A673 (cell line): ENCODE measurements around the gene PHF14. TPM values are rescaled to one million over a fixed set of nuclear protein-coding genes. Genes with fewer than 3 reads are reported as not detected.

Experiments used
- BruUV-seq: library from RNA; stranded (reverse); fragments of 400-500 nt; replicated peaks from 2 replicates; lab custom pipeline; 2021; lab: Mats Ljungman, UMichigan
- CTCF ChIA-PET: fragments of 300-600 bp; sonication (Branson Sonifier 250); formaldehyde crosslinking; loops from one replicate; lab custom pipeline; 2022; ENCODE audit warnings: antibody characterized with exemption; lab: Charles Lee
- POLR2A ChIA-PET: fragments of 300-600 bp; sonication (Branson Sonifier 250); formaldehyde crosslinking; loops from one replicate; lab custom pipeline; 2022; ENCODE audit warnings: antibody characterized with exemption; ENCODE audit not compliant: low non-redundant PET; lab: Charles Lee
- DNase-seq: peaks from one replicate; pipeline ENCODE4 v3.0.0-alpha.2; 2015; ENCODE audit warnings: low spot score
- H3K27ac ChIP-seq: fragments of 200-600 bp; sonication (generic); 2 replicates; pipeline ENCODE4 v1.5.1; 2016; ENCODE audit warnings: mixed run types, low read depth, mild to moderate bottlenecking, mixed read lengths, antibody characterized with exemption, low read length; ENCODE audit not compliant: poor library complexity, severe bottlenecking
- H3K27me3 ChIP-seq: fragments of 200-600 bp; sonication (generic); replicated peaks from 2 replicates; pipeline ENCODE4 v1.6.1; 2017; ENCODE audit warnings: mixed run types, low read depth, mild to moderate bottlenecking, mixed read lengths, antibody characterized with exemption, low read length; ENCODE audit not compliant: insufficient read depth, poor library complexity
- H3K36me3 ChIP-seq: fragments of 200-600 bp; sonication (generic); 2 replicates; pipeline ENCODE4 v1.6.1; 2016; ENCODE audit warnings: mixed run types, mild to moderate bottlenecking, mixed read lengths, antibody characterized with exemption, low read length; ENCODE audit not compliant: insufficient read depth, poor library complexity, severe bottlenecking
- H3K4me1 ChIP-seq: fragments of 200-600 bp; sonication (generic); 2 replicates; pipeline ENCODE4 v1.6.1; 2017; ENCODE audit warnings: mixed run types, mild to moderate bottlenecking, mixed read lengths, antibody characterized with exemption, low read length; ENCODE audit not compliant: insufficient read depth, poor library complexity, severe bottlenecking
- H3K4me3 ChIP-seq: fragments of 200-600 bp; sonication (generic); 2 replicates; pipeline ENCODE4 v1.5.1; 2016; ENCODE audit warnings: low read depth, mixed run types, mild to moderate bottlenecking, mixed read lengths, low read length; ENCODE audit not compliant: poor library complexity, severe bottlenecking
- H3K9me3 ChIP-seq: fragments of 200-600 bp; sonication (generic); 2 replicates; pipeline ENCODE4 v1.6.1; 2016; ENCODE audit warnings: mixed run types, low read depth, mild to moderate bottlenecking, mixed read lengths, antibody characterized with exemption, low read length; ENCODE audit not compliant: poor library complexity, severe bottlenecking
- EZH2 ChIP-seq: fragments of 200-600 bp; sonication (generic); IDR thresholded peaks from 2 replicates; pipeline ENCODE4 v1.6.1; 2017; ENCODE audit warnings: borderline replicate concordance, low read depth, mild to moderate bottlenecking, mixed read lengths, antibody characterized with exemption, low read length; ENCODE audit not compliant: poor library complexity, severe bottlenecking
- intact Hi-C: fragments of 100-400 bp; cut with micrococcal nuclease; formaldehyde crosslinking; loops from one replicate; pipeline ENCODE4 v1.10.0; 2022; ENCODE audit not compliant: unreplicated experiment
- total RNA-seq: library from RNA; stranded (reverse); gene quantifications from 2 replicates; pipeline ENCODE4 v1.2.3, GENCODE V29; 2021
- TF ChIP-seq, protein P1 (sequence below): fragments of 300-800, 200-600 bp; sonication (generic); conservative IDR thresholded peaks from 2 replicates; pipeline ENCODE4 v1.5.1; 2017; ENCODE audit warnings: low read depth, mild to moderate bottlenecking, antibody characterized with exemption, low read length, moderate library complexity, mixed read lengths

The PHF14 gene
- total RNA-seq, 1 experiment from 2014 or later = 79.5 TPM

DNA sequence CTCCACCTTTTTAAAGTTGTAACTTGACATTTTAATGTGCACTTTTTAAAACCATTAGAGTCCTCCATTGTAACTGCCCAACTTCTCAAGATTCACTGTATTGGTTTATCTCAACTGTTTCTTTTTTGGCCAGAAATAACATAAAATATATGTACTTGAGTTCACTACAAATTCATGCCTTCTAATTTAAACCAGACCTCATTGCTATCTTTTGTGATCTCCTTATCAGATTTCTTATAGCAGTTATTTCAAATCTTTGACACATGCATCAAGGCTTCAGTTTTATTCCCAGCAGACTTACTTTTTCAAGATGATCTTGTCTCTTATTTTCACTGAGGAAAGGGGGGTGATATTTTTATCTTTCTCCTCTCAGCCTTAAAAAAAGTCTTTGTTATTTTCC, 154.3 kb downstream of the PHF14 start:
- BruUV-seq = no TSS peak
- Histone ChIP-seq H3K27ac (peak overlapping the region; percentile 24), H3K9me3 (no peaks in the 10 kb centered on the region), H3K36me3 (no peaks in the 10 kb centered on the region), H3K4me3 (no peak overlapping the region), H3K27me3 (no peaks in the 10 kb centered on the region), H3K4me1 (peaks cover 43% of the 10 kb centered on the region)
- ChIA-PET CTCF (no interaction called here), POLR2A (interaction anchor here (0.5 kb wide), 1 partner anchor 32 kb away, joined by 5 read pairs; no protein-coding TSS in a partner anchor)
- DNase-seq = no peak
- intact Hi-C loops = no loop called here
- TF ChIP-seq EZH2 = no peak
- TF ChIP-seq, protein P1, sequence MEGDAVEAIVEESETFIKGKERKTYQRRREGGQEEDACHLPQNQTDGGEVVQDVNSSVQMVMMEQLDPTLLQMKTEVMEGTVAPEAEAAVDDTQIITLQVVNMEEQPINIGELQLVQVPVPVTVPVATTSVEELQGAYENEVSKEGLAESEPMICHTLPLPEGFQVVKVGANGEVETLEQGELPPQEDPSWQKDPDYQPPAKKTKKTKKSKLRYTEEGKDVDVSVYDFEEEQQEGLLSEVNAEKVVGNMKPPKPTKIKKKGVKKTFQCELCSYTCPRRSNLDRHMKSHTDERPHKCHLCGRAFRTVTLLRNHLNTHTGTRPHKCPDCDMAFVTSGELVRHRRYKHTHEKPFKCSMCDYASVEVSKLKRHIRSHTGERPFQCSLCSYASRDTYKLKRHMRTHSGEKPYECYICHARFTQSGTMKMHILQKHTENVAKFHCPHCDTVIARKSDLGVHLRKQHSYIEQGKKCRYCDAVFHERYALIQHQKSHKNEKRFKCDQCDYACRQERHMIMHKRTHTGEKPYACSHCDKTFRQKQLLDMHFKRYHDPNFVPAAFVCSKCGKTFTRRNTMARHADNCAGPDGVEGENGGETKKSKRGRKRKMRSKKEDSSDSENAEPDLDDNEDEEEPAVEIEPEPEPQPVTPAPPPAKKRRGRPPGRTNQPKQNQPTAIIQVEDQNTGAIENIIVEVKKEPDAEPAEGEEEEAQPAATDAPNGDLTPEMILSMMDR = no peak

DNA sequence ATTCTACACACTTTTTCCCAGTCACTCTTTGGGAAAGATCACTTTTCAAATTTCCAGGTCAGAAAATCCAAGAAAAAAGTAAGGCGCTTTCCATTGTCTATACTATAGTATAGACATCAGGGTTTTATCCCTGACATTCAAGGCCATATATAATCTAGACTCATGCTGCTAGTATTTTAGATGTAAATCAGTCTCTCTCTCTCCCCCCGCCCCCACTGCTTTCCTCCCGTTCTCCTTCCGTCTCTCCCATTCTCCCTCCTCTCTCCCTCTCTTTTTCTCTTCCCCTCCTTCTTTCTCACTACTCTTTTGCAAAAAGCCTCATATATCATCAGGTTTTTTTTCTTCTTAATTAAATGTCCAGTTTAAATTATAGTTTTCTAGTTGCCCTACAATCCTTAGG, 154.8 kb downstream of the PHF14 start:
- no peak overlapping the region for H3K4me3 ChIP-seq
- no peaks in the 10 kb centered on the region for H3K9me3 ChIP-seq
- POLR2A ChIA-PET = no interaction called here
- no peaks in the 10 kb centered on the region for H3K27me3 ChIP-seq
- H3K27ac ChIP-seq = peak overlapping the region; percentile 24
- H3K4me1 ChIP-seq = peaks cover 39% of the 10 kb centered on the region
- H3K36me3 ChIP-seq = no peaks in the 10 kb centered on the region
- DNase-seq = no peak
- intact Hi-C loops = no loop called here
- CTCF ChIA-PET = no interaction called here
- BruUV-seq = no TSS peak
- no peak for TF ChIP-seq EZH2
- TF ChIP-seq, protein P1 = no peak

DNA sequence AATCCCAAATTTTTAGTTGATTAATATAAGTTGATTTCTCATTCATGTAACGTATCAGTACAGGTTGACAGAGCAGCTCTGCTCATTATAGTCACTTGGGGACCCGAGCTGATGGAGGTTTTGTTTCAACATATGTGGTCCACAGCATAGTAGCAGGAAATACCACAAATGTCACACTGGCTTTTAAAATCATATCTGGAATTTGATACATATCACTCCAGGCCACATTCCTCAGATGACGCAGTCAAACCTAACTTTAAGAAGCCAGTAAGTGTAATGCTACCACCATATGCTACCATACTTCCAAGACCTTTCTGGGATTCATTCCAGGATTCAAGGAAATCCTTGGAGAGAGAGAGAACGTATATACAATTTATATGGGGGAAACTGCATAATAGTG, 156.3 kb downstream of the PHF14 start:
- TF ChIP-seq, protein P1 = no peak
- TF ChIP-seq EZH2 = no peak
- H3K4me3 ChIP-seq = no peak overlapping the region
- CTCF ChIA-PET = interaction anchor here (0.6 kb wide), 1 partner anchor 82 kb away, joined by 3 read pairs; no protein-coding TSS in a partner anchor
- H3K4me1 ChIP-seq = peaks cover 42% of the 10 kb centered on the region
- no peaks in the 10 kb centered on the region for H3K9me3 ChIP-seq
- H3K27ac ChIP-seq = peak overlapping the region; percentile 6
- BruUV-seq = no TSS peak
- H3K36me3 ChIP-seq = no peaks in the 10 kb centered on the region
- H3K27me3 ChIP-seq = no peaks in the 10 kb centered on the region
- POLR2A ChIA-PET = no interaction called here
- intact Hi-C loops = no loop called here
- peak; percentile 74 for DNase-seq
